Heart right ventricle (tissue), 16 donors: ENCODE results near the gene GPRC5A. TPM values are rescaled to one million over a fixed set of nuclear protein-coding genes. Genes with fewer than 3 reads are reported as not detected.

Source experiments
- ATAC-seq, 8 donors: fragments of 200-7000 bp; cut with Tn5 transposase; one replicate each; pipeline ENCODE4 v1.9.1; 2020; ENCODE audit warnings: mild to moderate bottlenecking in 8 of 8, moderate library complexity in 8 of 8, moderate number of reproducible peaks in 1 of 8
- DNase-seq, 2 donors: peaks; one replicate each; pipeline ENCODE4 v3.0.0-alpha.2; 2020
- H3K27ac ChIP-seq, 10 donors: fragments of 200-600 bp; sonication (generic) in 2 of 10; one replicate each; pipeline versions ENCODE4 v1.5.0 to v1.8.0; 2020 to 2022; ENCODE audit warnings: mild to moderate bottlenecking in 3 of 10
- H3K27me3 ChIP-seq, 7 donors: fragments of 200-600 bp; one replicate each; pipeline ENCODE4 v1.8.0; 2021 to 2022; ENCODE audit warnings: mild to moderate bottlenecking in 2 of 7
- H3K36me3 ChIP-seq, 9 donors: fragments of 200-600 bp; sonication (generic) in 1 of 9; one replicate each; pipeline versions ENCODE4 v1.5.0 to v1.8.0; 2020 to 2022; ENCODE audit warnings: mild to moderate bottlenecking in 2 of 9
- H3K4me1 ChIP-seq, 9 donors: fragments of 200-600 bp; sonication (generic) in 1 of 9; one replicate each; pipeline versions ENCODE4 v1.5.0 to v1.8.0; 2020 to 2022; ENCODE audit warnings: mild to moderate bottlenecking in 4 of 9
- H3K4me3 ChIP-seq, 10 donors: fragments of 200-600 bp; sonication (generic) in 2 of 10; one replicate each; pipeline versions ENCODE4 v1.5.0 to v1.8.0; 2020 to 2022; ENCODE audit warnings: mild to moderate bottlenecking in 7 of 10, moderate library complexity in 2 of 10
- H3K9me3 ChIP-seq, 11 donors: fragments of 200-600 bp in 10 of 11; sonication (generic) in 2 of 11; one replicate each; pipeline versions ENCODE4 v1.5.0 to v1.8.0; 2013 to 2022; ENCODE audit warnings: mild to moderate bottlenecking in 2 of 11, control low read depth in 1 of 11, moderate library complexity in 1 of 11
- WGBS, 2 donors: extraction: QIAGEN DNeasy Blood & Tissue Kit; methylation state at CpG; one replicate each; pipeline ENCODE4 v1.1.7; 2013; ENCODE audit warnings: inconsistent platforms in 1 of 2; 5-methylcytosine and 5-hydroxymethylcytosine counted together
- intact Hi-C, 10 donors: fragments of 100-400 bp; cut with DNase I; formaldehyde crosslinking; loops; one replicate each; pipeline versions ENCODE4 v1.11.1 to v1.14.2; 2022
- polyA plus RNA-seq, 2 donors: library from polyadenylated mRNA; stranded (reverse); fragments of 200-250 nt; gene quantifications; one replicate each; pipeline ENCODE4 v1.2.3, GENCODE V29; 2013
- total RNA-seq, 10 donors: library from RNA; stranded (reverse); fragmentation: NEBNext Ultra II Directional in 3 of 10; extraction: Animal tissue kit (Norgen Biotek cat#: 25700) in 3 of 10; gene quantifications; one replicate each; pipeline versions ENCODE4 v1.2.1 to v1.2.4, GENCODE V29; 2021 to 2023
- TF ChIP-seq, protein P1 (sequence below), 9 donors: fragments of 200-600 bp; sonication (generic) in 2 of 9; IDR thresholded peaks; one replicate each; pipeline versions ENCODE4 v1.5.0 to v1.8.0; 2021 to 2022; ENCODE audit warnings: antibody characterized with exemption in 9 of 9, mild to moderate bottlenecking in 5 of 9, moderate library complexity in 1 of 9
- donor health status: Arrhythmogenic right ventricular cardiomyopathy.
- donor health status: ischemic (EF 13 %, LVEDD 7.1; RV severe dilation, severe dysfunction).
- donor health status: healthy with polysubstance abuse.
- donor health status: DM: no; HTN: yes; CAD: no.
- donor health status: DM: no; HTN: no; CAD: no.
- donor health status: ischemic (EF 25% LVEDD 6.9; RV normal size, moderate dysfunction).
- donor health status: ischemic (EF 25% LVEDD 5.7; RV mildly dilated, moderate dysfunction).
- donor health status: healthy.
- donor health status: DM: yes; HTN: yes; CAD: no.
- donor health status: Ischemic cardiomyopathy.
- donor health status: ischemic (EF 35%, LVEDD 5.7; RV mildly dilated, moderate dysfunction).
- donor health status: nonischemic (EF 11% LVEDD 7.7; RV severe dilation, severe dysfunction).
- donor health status: DM: yes; HTN: yes; CAD: no.
- donor health status: PGD.
- donor health status: ischemic (EF 29% LVEDD 5.4; RV normal size, mild dysfunction).
- donor health status: nonischemic (EF 23%, LVEDD 6.1; RV moderate dilation, normal function).

The GPRC5A gene
- total and polyA plus RNA-seq, 12 donors: 0.26 to 4.5 (median 0.88) TPM

DNA sequence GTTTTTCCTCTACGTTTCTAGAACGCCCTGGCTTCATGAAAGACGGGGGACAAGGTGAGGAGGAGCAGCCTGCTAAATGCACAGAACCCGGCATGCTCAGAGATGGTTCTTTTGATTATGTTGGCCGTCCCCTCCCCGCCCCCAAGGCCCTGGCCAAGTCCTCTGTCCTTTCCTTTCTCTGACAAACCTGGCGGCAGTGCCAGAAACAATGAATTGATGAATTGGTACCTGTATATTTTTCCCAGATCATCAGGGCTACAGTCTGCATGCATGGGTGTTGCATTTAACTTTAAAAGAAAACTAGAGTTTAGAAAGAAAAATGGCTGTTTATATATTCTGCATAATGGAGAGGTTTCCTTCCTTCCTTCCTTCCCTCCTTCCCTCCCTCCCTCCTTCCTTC lies 31.6 kb downstream of the GPRC5A start:
- ATAC-seq (no peak), DNase-seq (no peak)
- intact Hi-C loops: no loop called here
- TF ChIP-seq, protein P1, sequence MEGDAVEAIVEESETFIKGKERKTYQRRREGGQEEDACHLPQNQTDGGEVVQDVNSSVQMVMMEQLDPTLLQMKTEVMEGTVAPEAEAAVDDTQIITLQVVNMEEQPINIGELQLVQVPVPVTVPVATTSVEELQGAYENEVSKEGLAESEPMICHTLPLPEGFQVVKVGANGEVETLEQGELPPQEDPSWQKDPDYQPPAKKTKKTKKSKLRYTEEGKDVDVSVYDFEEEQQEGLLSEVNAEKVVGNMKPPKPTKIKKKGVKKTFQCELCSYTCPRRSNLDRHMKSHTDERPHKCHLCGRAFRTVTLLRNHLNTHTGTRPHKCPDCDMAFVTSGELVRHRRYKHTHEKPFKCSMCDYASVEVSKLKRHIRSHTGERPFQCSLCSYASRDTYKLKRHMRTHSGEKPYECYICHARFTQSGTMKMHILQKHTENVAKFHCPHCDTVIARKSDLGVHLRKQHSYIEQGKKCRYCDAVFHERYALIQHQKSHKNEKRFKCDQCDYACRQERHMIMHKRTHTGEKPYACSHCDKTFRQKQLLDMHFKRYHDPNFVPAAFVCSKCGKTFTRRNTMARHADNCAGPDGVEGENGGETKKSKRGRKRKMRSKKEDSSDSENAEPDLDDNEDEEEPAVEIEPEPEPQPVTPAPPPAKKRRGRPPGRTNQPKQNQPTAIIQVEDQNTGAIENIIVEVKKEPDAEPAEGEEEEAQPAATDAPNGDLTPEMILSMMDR (IDR thresholded peaks at IDR 0.05): no peak
- peaks cover 0 to 3% (median 0%) of the 10 kb centered on the region in 7 donors for H3K27me3 ChIP-seq
- H3K36me3 ChIP-seq: no peaks in the 10 kb centered on the region
- H3K4me1 ChIP-seq: peaks cover 0 to 5% (median 0%) of the 10 kb centered on the region in 9 donors
- H3K4me3 ChIP-seq: no peak overlapping the region
- H3K9me3 ChIP-seq: peaks cover 0 to 5% (median 0%) of the 10 kb centered on the region in 11 donors
- 92 to 93% methylated on average over 7 of the region's 7 CpGs for WGBS, 2 donors
- no peak overlapping the region for H3K27ac ChIP-seq

DNA sequence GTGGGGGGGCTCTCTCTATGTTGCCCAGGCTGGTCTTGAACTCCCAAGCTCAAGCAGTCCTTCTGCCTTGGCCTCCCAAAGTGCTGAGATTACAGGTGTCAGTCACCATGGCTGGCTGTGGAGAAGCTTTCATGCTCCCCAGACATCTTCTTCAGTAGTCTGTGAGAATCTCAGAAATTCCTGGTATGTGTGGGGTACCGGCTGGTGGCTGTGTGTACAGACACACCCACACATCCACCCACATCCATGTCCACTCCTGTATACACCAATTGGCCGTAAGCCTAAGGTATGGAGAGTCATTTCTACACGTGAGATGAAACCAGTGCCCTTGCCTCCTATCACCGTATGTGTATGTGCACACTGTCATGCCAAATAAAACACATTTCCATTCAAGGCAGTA lies 32.8 kb downstream of the GPRC5A start:
- H3K4me1 ChIP-seq: peaks cover 0 to 5% (median 0%) of the 10 kb centered on the region in 9 donors
- H3K9me3 ChIP-seq: peaks cover 0 to 5% (median 0%) of the 10 kb centered on the region in 11 donors
- H3K36me3 ChIP-seq: no peaks in the 10 kb centered on the region
- intact Hi-C loops: no loop called here
- DNase-seq (no peak), ATAC-seq (no peak)
- TF ChIP-seq, protein P1 (IDR thresholded peaks at IDR 0.05): no peak
- H3K27me3 ChIP-seq: no peaks in the 10 kb centered on the region
- no peak overlapping the region for H3K4me3 ChIP-seq
- WGBS, 2 donors: 78 to 87% methylated on average over 4 of the region's 4 CpGs
- no peak overlapping the region for H3K27ac ChIP-seq

DNA sequence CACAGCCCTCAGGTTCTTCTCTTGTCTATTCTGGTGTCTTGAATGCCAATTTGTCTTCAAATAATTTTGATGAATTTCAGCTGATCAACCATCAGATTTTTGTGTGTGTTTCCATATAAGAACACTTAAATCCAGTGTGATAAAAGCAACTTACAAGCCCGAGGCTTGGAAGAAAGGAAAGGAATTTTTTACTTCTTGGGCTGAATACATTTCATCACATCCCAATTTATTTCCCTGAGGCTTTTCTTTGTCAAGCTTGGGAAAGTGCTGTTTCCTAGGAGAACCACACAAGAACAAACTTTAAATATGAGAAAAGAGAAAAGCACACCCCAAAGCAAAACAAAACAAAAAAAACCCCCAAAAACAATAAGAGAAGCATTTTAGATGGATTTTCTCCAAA lies 34.0 kb downstream of the GPRC5A start:
- TF ChIP-seq, protein P1 (IDR thresholded peaks at IDR 0.05): no peak
- WGBS, 2 donors: 49 to 53% methylated on average over 1 of the region's 1 CpG
- intact Hi-C loops: loop anchor here in 1 of 10 donors (5.0 kb wide), 1 partner anchor 47 kb away; no protein-coding TSS in a partner anchor
- Histone ChIP-seq H3K36me3 (no peaks in the 10 kb centered on the region), H3K4me1 (peaks cover 0 to 5% (median 0%) of the 10 kb centered on the region in 9 donors), H3K4me3 (no peak overlapping the region), H3K9me3 (peaks cover 0 to 5% (median 0%) of the 10 kb centered on the region in 11 donors), H3K27me3 (no peaks in the 10 kb centered on the region), H3K27ac (no peak overlapping the region)
- DNase-seq: no peak
- no peak for ATAC-seq

DNA sequence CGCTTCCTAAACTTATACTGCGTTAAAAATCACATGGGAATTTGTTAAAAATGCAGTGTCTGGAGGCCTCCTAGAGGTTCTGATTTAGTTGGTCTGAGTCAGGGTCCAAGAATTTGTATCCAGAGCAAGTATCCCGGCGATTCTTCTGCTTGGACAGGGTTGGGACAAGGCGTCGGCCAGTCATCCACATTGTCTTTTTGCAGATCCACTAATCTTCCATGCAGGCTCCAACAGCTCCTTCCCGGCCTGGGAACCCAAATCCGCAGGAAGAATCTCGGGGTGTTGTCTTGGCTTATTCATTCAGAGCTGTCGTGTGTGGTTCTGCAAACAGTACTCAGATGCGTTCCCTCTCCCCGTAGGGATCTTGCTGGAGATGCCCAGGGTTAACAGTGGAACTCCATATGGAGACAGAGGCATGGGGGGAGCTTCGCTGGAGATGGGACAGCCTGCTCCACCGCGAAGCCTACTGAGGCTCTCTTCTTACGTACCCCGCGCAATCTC lies 35.3 kb downstream of the GPRC5A start:
- H3K27ac ChIP-seq: no peak overlapping the region
- H3K36me3 ChIP-seq: no peaks in the 10 kb centered on the region
- no peaks in the 10 kb centered on the region for H3K27me3 ChIP-seq
- peaks cover 0 to 5% (median 0%) of the 10 kb centered on the region in 11 donors for H3K9me3 ChIP-seq
- peaks cover 0 to 5% (median 0%) of the 10 kb centered on the region in 9 donors for H3K4me1 ChIP-seq
- intact Hi-C loops: loop anchor here in 1 of 10 donors (5.0 kb wide), 1 partner anchor 46 kb away; no protein-coding TSS in a partner anchor
- H3K4me3 ChIP-seq: no peak overlapping the region
- WGBS, 2 donors: 85 to 87% methylated on average over 18 of the region's 18 CpGs
- ATAC-seq: peak in 2 of 8 donors; percentile 7 to 12
- DNase-seq: no peak
- TF ChIP-seq, protein P1 (IDR thresholded peaks at IDR 0.05): no peak
